ENCODE measurements around the gene ABCB9.
"Not testable (repeated sequence)": the region's sequence is repeated elsewhere in the genome, so short reads cannot be mapped to it uniquely, and the experiment has no call there.

DNA sequence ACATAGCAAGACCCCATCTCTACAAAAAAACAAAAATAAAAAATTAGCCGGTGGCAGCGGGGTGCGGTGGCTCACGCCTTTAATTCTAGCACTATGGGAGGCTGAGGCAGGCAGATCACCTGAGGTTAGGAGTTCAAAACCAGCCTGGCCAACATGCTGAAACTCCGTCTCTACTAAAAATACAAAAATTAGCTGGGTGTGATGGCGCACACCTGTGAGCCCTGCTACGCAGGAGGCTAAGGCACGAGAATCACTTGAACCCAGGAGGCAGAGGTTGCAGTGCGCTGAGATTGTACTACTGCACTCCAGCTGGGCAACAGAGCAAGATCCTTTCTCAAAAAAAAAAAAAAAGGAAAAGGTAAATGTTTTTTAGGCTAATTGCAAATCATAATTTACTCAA lies 73.5 kb downstream of the ABCB9 start:
- TF ChIP-seq CTCF, POLR2A, POLR2AphosphoS5 (IDR thresholded peaks at IDR 0.05): not testable (repeated sequence)
